HG03095 (cell line): ENCODE results near the gene PITPNM1.

ENCODE experiments used
- ATAC-seq: cut with Tn5 transposase; IDR thresholded peaks from one replicate; pipeline ENCODE4 v1.9.1; 2021; ENCODE audit warnings: moderate library complexity; ENCODE audit not compliant: unreplicated experiment

The PITPNM1 gene

GRCh38 chr11:67445515-67445914 is 59.6 kb downstream of the PITPNM1 start:
- no peak for ATAC-seq

- ATAC-seq = no peak
These were observed 62.4 kb downstream of the PITPNM1 start for GRCh38 chr11:67442504-67443404.
